A673 (cell line): ENCODE data around the gene CLK2. TPM values are rescaled to one million over a fixed set of nuclear protein-coding genes. Genes with fewer than 3 reads are reported as not detected.

ENCODE experiments used
- BruUV-seq: library from RNA; stranded (reverse); fragments of 400-500 nt; replicated peaks from 2 replicates; lab custom pipeline; 2021; lab: Mats Ljungman, UMichigan
- CTCF ChIA-PET: fragments of 300-600 bp; sonication (Branson Sonifier 250); formaldehyde crosslinking; loops from one replicate; lab custom pipeline; 2022; ENCODE audit warnings: antibody characterized with exemption; lab: Charles Lee
- POLR2A ChIA-PET: fragments of 300-600 bp; sonication (Branson Sonifier 250); formaldehyde crosslinking; loops from one replicate; lab custom pipeline; 2022; ENCODE audit warnings: antibody characterized with exemption; ENCODE audit not compliant: low non-redundant PET; lab: Charles Lee
- DNase-seq: peaks from one replicate; pipeline ENCODE4 v3.0.0-alpha.2; 2015; ENCODE audit warnings: low spot score
- H3K27ac ChIP-seq: fragments of 200-600 bp; sonication (generic); 2 replicates; pipeline ENCODE4 v1.5.1; 2016; ENCODE audit warnings: mixed run types, low read depth, mild to moderate bottlenecking, mixed read lengths, antibody characterized with exemption, low read length; ENCODE audit not compliant: poor library complexity, severe bottlenecking
- H3K27me3 ChIP-seq: fragments of 200-600 bp; sonication (generic); replicated peaks from 2 replicates; pipeline ENCODE4 v1.6.1; 2017; ENCODE audit warnings: mixed run types, low read depth, mild to moderate bottlenecking, mixed read lengths, antibody characterized with exemption, low read length; ENCODE audit not compliant: insufficient read depth, poor library complexity
- H3K36me3 ChIP-seq: fragments of 200-600 bp; sonication (generic); 2 replicates; pipeline ENCODE4 v1.6.1; 2016; ENCODE audit warnings: mixed run types, mild to moderate bottlenecking, mixed read lengths, antibody characterized with exemption, low read length; ENCODE audit not compliant: insufficient read depth, poor library complexity, severe bottlenecking
- H3K4me1 ChIP-seq: fragments of 200-600 bp; sonication (generic); 2 replicates; pipeline ENCODE4 v1.6.1; 2017; ENCODE audit warnings: mixed run types, mild to moderate bottlenecking, mixed read lengths, antibody characterized with exemption, low read length; ENCODE audit not compliant: insufficient read depth, poor library complexity, severe bottlenecking
- H3K4me3 ChIP-seq: fragments of 200-600 bp; sonication (generic); 2 replicates; pipeline ENCODE4 v1.5.1; 2016; ENCODE audit warnings: low read depth, mixed run types, mild to moderate bottlenecking, mixed read lengths, low read length; ENCODE audit not compliant: poor library complexity, severe bottlenecking
- H3K9me3 ChIP-seq: fragments of 200-600 bp; sonication (generic); 2 replicates; pipeline ENCODE4 v1.6.1; 2016; ENCODE audit warnings: mixed run types, low read depth, mild to moderate bottlenecking, mixed read lengths, antibody characterized with exemption, low read length; ENCODE audit not compliant: poor library complexity, severe bottlenecking
- CTCF ChIP-seq: fragments of 300-800, 200-600 bp; sonication (generic); conservative IDR thresholded peaks from 2 replicates; pipeline ENCODE4 v1.5.1; 2017; ENCODE audit warnings: low read depth, mild to moderate bottlenecking, antibody characterized with exemption, low read length, moderate library complexity, mixed read lengths
- EZH2 ChIP-seq: fragments of 200-600 bp; sonication (generic); IDR thresholded peaks from 2 replicates; pipeline ENCODE4 v1.6.1; 2017; ENCODE audit warnings: borderline replicate concordance, low read depth, mild to moderate bottlenecking, mixed read lengths, antibody characterized with exemption, low read length; ENCODE audit not compliant: poor library complexity, severe bottlenecking
- intact Hi-C: fragments of 100-400 bp; cut with micrococcal nuclease; formaldehyde crosslinking; loops from one replicate; pipeline ENCODE4 v1.10.0; 2022; ENCODE audit not compliant: unreplicated experiment
- total RNA-seq: library from RNA; stranded (reverse); gene quantifications from 2 replicates; pipeline ENCODE4 v1.2.3, GENCODE V29; 2021

CLK2 gene
- total RNA-seq, 1 experiment from 2014 or later = 70.2 TPM

- POLR2A ChIA-PET = no interaction called here
- CTCF ChIA-PET = no interaction called here
- no TSS peak for BruUV-seq
These were observed 28.1 kb upstream of the CLK2 start, which contains the start of gene PKLR for GRCh38 chr1:155301342-155301841. PKLR (minus strand) TSS chr1:155301438; CDS start chr1:155301395, 43 bp downstream.

GRCh38 chr1:155300553-155301329 is 27.4 kb upstream of the CLK2 start:
- intact Hi-C loops = no loop called here
- TF ChIP-seq EZH2 (no peak), CTCF (no peak)
- DNase-seq = no peak
- H3K4me3 ChIP-seq = no peak overlapping the region
- peaks cover 4% of the 10 kb centered on the region for H3K27me3 ChIP-seq
- H3K4me1 ChIP-seq = peaks cover 9% of the 10 kb centered on the region
- H3K27ac ChIP-seq = no peak overlapping the region
- no peaks in the 10 kb centered on the region for H3K36me3 ChIP-seq
- POLR2A ChIA-PET = no interaction called here
- no TSS peak for BruUV-seq
- no peaks in the 10 kb centered on the region for H3K9me3 ChIP-seq
- CTCF ChIA-PET = no interaction called here

More at GRCh38 chr1:155301342-155301841, 28.1 kb upstream of the CLK2 start, which contains the start of gene PKLR:
- H3K27ac ChIP-seq = no peak within 1 kb of the TSS
- no peak for TF ChIP-seq CTCF
- no peak for TF ChIP-seq EZH2
- no peaks in the 10 kb centered on the region for H3K9me3 ChIP-seq
- no peaks in the 10 kb centered on the region for H3K27me3 ChIP-seq
- H3K36me3 ChIP-seq = no peaks in the 10 kb centered on the region
- intact Hi-C loops = no loop called here
- peaks cover 9% of the 10 kb centered on the region for H3K4me1 ChIP-seq
- no peak within 1 kb of the TSS for H3K4me3 ChIP-seq
- no peak for DNase-seq

- no peak for DNase-seq
- no TSS peak for BruUV-seq
- Histone ChIP-seq H3K36me3 (no peaks in the 10 kb centered on the region), H3K4me1 (peaks cover 3% of the 10 kb centered on the region), H3K27me3 (peaks cover 11% of the 10 kb centered on the region), H3K27ac (no peak overlapping the region), H3K9me3 (no peaks in the 10 kb centered on the region), H3K4me3 (no peak overlapping the region)
- no peak for TF ChIP-seq CTCF
- TF ChIP-seq EZH2 = no peak
- intact Hi-C loops = no loop called here
- POLR2A ChIA-PET = no interaction called here
- CTCF ChIA-PET = no interaction called here
These were observed 26.7 kb upstream of the CLK2 start for GRCh38 chr1:155300024-155300423.
